Activated effector memory CD4-positive, alpha-beta T cell treated with Interleukin-2 at 50 U/mL for 16 hours (primary cell): Measurements from ENCODE around the gene RAP2C.

Experiments used
- DNase-seq: peaks from one replicate; pipeline ENCODE4 v3.0.0-alpha.2; 2020

RAP2C gene

DNA sequence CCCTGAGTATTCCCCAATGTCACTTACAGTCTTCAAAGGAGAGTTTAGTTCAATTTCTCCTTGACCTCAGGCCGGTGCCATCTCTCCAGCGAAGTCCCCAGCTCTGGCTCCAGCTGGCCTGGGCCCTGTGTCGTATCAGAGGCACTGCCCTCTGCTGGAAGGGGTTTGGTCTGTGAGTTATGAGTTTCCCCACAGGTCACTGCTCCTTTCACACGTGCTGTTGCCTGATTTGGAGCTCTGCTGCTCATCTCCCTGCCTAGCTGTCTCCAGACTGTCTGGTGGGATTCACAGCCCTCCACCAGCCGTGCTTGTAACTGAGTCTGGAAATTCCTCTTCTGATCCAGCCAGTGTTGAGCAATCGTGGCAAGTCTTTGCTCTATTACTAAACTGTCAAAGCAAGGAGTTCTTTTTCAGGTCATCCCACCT is at the start of gene RAP2C:
Gene RAP2C, minus strand, starts transcription at position 105 of the 426 bp plus-strand sequence. CDS start 2,179 bp downstream, outside the sequence.
- peak; percentile 43 for DNase-seq

DNA sequence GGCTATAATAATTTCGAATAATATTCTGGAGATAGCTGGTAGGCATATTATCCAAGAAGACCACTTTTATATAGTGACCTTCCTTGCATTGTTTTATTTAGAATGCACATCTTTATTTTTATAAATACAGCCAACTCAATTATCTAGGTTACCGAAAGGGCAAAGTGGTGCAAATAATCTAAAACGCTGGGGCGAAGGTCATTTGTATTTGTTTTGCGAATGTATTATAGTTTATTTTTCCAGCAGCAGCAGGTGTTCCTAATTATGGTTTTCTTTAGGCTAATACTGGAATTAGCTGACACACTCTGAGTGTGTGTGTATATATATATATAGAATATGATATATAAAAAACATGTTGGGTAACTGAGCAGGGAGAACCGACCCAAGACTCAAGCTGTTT is 48.1 kb upstream of the RAP2C start:
- DNase-seq: no peak

DNA sequence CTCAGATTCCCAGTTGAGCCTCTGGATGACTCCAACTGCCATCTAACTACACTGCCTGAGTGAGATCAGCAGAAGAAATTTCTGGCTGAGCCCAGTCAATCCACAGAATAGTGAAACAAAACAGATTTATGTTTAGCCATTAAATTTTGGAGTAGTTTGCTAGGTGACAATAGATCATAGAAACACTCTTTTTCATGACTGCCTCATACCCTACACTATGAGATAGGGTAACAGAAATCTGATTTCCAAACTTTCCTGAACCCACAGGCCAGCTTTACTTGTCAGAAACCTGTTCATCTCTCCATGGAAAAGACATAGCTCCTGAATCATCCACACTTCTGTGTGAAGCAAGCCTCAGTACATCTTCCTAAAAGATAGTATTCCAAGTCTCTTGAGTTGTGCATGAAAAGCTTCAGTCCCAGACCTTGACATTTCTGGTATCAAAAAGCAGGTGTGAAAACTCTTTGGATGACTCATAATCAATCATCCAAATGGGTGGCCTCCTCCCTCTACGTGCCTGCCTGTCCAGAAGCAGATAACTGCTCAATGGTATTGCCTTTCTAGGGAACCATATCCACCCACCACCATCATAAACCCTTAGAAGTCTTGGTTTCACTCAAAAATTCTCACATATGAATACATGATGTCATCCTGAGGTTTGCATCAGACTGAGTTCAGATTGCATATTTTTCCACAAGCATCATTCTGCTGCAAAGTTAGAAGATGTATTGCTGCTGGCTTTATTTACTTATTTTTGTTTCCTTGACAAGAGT is 47.5 kb upstream of the RAP2C start:
- no peak for DNase-seq

DNA sequence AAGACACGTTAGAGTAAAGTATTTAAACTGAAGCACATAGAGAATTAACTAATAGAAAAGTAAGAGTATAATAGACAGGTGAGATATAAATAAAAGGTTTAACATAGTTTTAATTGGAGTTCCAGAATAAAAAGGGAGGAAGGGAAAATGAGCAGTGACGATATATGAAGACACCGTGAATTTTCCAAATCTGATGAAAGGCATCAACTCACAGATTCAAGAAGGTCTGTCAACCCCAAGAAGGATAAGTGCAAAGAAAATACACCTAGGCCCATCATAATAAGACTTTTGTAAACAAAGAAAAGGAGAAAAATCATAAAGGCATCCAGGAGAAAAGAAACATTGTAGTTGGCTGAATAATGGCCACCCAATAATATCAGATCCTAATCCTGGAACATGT is 43.9 kb upstream of the RAP2C start:
- DNase-seq: no peak

DNA sequence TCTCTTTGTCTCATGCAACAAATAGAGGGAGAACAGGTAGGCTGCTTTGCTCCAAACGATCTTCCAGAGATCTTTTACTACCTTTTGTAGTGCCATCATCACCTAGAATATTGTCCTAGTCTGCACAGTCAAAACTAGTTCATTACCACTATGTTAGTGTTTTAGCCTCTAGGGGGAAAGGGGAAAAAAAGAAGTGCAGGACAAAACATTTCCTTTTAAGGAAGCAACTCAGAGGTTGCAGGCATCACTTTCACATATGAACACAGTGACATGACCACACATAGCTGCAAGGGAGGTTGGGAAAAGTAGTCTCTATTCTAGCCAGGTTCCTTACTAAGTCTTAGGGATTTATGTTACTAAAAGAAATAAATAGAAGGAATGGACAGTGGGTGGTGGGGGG is 39.3 kb upstream of the RAP2C start:
- DNase-seq: no peak

DNA sequence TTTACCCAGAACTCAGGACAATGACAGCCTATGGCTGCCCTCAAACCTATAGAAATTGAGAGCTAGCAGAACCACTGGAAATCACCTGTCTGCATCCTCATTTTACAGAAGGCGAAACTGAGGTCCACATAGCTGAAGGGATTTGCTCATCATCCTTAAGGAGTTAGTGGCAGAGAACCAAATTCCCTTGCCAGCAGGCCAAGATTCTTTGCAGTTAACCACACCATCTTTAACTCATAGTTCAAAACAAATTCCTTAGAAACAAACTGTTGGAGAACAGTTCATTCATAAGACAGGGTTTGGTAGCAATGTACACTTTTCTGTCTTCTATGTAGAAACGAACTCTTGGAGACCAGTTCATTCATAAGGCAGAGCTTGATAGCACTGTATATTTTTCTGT is 37.9 kb upstream of the RAP2C start:
- DNase-seq: no peak

DNA sequence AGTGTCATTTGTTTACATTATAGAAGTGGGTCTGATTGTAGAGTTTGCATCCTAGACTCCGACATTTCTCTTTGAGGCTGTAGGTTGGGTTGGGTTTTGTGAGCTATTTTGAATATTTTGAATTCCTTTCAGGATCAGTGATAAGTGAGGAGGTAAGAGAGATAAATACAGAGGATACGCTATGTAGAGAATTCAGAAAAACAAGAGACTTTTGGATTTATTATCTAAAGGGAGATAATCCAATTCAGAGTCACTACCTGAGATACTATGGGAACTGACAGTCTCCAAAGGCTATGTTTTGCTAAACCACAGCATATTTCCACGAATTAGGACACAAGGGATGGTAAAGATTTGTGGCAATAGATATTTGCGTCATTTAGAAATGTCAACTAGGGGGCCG is 16.9 kb upstream of the RAP2C start:
- DNase-seq: no peak

DNA sequence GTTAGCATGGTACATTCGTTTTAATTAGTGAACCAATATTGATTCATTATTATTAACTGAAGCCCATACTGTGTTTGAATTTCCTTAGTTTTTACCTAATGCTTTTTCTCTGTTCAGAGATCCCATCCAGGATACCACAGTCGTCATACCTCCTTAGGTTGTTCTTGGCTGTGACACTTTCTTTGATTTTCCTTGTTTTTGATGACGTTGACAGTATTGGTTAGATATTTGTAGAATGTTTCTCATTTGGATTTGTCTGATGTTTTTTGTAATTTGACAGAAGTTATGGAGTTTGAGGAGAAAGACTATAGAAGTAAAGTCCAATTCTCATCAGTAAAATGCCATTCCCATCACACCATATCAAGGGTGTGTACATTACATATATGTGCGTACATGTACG is 16.2 kb upstream of the RAP2C start:
- DNase-seq: no peak

DNA sequence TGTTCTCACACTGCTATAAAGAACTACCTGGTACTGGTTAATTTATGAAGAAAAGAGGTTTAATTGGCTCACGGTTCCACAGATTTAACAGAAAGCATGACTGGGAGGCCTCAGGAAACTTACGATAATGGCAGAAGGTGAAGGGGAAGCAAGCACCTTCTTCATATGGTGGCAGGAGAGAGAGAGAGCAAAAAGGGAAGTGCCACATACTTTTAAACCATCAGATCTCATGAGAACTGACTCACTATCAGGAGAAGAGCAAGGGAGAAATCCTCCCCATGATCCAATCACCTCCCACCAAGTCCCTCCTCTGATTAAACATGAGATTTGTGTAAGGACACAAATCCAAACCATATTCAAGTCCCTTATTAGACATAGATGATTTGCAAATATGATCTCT is 12.3 kb upstream of the RAP2C start:
- DNase-seq: no peak

DNA sequence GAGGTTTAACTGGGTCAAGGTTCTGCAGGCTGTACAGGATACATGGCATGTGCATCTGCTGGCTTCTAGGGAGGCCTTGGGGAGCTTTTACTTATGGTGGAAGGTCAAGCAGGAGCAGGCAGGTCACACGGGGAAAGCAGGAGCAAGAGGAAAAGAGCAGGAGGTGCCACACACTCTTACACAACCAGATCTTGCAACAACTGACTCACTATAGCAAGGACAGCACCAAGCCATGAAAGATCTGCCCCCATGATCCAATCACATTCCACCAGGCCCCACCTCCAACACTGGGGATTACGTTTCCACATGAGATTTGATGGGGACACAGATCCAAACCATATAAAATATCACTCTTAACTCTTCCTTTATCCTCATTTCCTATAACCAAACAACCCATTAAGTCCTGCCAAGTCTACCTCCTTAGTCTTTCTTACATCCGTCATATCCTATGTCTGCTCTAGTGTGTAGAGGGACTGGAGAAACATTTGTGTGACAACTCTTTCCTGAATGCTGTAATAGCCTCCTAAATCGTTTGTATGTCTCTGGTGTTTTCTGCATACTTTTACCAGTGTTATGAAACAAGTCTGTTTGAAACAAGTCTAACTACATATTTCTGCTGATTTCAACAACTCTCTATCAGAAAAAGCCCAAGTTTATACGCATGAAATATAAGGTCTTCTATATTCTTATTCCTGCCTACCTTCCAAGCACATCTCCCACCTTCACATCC is 8.3 kb upstream of the RAP2C start:
- no peak for DNase-seq

DNA sequence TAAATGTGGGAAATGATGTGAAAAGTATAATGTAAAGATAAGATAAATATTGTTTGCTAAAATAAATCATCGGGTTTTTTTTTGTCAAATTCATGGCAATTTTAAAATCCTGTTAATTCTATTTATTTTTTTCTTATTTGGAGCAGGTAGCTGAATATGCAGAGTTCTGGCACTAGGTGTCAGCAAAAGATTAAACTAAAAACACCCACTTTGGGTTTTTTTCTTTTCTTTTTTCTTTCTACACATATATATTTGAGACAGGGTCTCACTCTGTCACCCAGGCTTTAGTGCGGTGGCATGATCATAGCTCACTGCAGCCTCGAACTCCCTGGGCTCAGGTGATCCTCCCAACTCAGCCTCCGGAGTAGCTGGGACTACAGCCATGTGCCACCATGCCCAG is 6.9 kb upstream of the RAP2C start:
- no peak for DNase-seq

DNA sequence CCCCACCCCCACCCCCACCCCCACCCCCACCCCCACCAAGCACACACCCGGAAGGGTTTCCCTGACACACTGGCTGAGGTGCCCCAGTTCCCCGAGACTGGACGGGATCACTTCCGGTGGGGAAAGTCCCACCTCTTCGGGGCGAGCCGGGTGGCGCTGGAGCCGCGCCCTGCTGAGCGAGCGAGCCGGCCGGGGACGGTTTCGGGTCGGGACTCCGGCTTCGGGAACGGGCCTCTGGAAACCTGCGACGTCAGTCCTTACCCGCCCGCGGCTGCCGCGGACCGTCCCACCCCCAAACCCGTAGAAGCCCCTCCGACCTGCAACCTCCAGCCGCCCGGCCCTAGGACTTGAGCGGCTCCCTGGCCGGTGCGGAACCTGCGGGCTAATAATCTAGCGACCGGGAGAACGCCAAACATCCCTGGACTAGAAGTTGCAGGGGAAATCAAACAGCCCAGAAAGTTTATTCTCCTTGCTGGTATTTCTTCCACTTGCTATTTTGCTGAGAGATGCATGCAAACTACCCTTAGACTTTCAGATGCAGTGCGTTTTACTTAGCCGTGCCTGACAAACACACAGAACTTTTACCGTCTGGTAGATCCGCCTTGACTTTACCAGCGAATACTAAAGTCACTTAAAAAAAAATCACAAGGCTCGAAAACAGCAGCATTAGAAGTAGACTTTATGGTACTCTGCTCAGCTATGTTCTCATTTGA is 991 bp downstream of the RAP2C start:
- DNase-seq: peak; percentile 68

DNA sequence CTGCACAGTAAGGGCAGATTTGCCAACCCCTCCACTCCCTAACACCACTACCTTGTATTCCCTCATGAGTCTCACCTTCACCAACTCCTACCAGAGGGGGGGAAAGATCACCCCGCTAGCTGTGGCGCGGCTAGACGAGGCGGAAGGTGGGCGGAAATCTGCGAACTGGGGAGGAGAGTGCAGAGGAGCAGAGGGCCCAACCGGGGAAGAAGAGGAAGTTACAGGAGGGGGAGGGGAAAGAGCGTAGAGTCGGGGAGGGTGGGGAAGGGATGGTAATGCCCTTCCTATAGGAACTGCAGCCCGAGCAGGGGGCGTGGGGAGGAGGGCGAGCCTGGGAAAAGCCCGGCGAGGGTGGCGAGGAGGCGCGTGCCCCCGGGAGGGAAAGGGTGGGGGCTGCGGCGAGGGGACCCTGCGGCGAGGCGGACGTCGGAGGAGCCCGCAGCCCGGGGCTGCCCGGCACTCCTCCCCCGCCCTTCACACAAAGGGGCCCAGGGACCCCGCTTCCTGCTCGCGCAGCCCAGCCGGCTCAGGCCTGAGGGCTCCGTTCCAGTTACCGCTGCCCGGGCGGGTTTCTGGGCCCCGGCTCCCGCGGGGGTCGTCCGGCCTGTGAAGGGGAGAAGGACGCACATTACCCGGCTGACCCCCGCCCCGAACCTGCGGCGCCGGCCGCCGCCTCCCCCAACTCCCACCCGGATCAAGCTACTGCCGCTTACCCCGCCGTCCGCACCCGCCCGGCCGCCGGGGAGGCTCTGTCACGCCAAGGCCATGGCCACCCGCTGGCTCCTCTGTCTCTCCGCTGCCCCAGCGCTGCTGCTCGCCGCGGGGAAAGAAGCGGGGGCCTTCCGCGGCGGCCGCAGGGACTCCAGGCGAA is 1.8 kb downstream of the RAP2C start:
- DNase-seq: peak; percentile 61

DNA sequence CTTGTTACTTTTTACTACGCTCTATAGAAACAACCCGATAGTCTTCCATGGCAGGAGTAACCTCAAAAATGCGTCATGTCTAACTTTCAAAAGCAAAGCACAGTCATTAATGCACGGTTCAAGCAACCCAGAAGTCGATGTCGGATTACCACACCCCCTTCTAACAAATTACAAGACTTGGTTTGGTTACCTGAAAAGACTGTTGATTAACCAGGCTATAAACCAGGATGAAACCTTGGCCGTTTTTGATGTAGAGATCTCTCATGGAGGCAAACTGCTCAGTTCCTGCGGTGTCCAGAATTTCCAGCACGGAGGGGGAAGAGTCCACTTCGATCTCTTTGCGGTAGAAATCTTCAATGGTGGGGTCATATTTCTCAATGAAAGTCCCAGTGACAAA is 2.4 kb downstream of the RAP2C start:
- DNase-seq: no peak

DNA sequence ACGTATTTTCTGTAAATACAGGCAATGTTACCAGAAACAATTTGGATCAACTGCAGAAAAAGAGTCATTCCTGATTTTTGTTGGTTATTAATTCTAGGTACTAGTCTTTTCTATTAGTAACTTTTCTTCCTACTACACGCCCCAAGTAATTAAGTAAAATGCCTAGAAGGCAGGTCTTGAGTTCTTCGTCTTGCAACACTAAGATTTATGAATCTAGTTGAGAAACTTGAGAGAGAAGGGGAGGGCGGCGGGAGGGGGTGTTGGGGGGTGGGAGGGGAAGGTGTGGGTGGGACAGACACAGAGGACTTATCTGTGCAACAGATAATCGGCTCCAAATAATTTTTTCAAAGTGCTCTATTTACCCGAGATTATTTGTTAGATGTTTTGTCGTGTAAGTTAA is 3.0 kb downstream of the RAP2C start:
- no peak for DNase-seq

DNA sequence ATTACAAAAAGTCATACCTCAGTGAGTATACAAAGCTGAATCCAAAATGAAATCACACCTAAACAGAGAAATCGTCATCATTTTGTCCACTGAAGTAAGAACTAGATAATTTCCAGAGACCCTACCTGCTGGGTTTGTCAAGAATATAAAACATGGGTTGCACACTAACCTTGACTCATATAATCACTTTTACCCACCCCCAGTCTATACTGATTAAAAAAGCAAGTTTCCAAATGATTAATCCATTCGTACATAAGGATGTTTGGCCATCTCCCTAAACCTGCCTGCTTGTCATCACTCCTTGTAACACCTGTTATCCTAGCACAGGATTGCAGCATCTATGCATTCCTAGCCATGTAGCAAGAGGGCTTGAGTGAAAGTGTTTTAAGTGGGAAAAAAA is 4.7 kb downstream of the RAP2C start:
- no peak for DNase-seq

DNA sequence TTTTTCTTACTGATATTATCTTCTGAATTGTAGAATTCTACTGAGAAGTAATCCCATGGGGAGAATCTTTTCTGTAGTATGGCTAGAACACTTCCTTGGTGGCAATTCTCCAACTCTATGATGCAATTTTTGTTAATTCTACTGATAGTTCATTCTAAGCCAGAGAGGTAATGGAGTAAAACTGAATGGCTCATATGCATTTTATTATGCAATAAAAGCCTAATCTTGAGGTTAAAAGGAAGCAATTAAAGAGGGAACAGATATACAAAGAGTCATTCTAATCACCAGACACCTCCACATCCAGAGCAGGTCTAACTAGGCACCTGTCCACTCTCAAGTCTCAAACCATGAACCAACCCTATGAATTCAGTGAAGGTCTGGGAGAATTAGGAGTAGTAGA is 9.7 kb downstream of the RAP2C start:
- DNase-seq: no peak

DNA sequence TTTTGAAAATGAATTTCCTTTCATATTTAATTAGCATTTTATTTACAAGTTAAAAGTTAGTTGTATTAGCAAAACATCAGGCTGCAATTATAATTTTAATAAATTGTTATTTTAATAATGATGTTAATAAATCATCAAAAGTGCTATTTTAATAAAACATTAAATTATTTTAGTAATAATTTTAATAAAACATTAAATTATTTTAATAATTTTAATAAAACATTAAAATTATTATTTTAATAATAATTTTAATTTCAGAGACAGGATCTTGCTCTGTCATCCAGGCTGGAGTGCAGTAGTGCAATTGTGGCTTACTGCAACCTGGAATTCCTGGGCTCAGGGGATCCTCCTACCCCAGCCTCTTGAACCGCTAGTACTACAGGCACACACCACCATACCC is 10.8 kb downstream of the RAP2C start:
- no peak for DNase-seq

DNA sequence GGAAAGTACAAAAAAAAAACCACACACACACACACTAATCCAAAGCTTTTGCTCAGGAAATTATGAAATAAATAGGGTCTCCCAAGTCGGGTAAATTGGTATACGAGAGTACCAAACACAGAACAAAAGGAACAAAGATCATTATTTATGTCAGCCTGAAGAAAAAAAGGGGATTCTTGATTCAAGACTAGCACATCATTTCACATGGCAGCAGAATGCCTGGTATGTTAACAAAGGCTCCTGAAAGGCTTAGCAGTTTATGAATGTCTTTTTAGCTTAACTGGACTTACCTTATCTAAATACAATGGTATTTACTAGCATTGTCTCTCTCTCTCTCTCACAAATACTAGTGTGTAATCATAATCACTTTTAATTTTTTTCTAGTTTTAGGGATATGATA is 11.3 kb downstream of the RAP2C start:
- no peak for DNase-seq

DNA sequence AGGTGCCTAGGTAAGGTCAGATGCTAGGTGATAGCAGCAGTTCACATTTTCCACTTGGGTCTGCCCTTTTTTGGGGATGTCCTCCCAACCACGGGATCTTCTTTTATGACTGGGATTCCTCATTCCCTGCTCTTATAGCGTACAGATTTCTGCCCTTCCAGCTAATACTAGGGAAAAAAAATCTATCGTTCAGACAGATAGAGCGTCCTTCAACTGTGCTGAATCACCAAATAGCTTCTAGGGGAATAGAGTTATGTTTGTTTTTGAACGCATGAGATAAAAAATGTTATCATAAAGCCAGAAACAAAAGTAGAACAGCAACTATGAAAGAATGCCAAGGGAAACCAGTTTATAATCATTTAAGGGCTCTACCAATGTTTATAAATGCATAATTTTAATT is 13.0 kb downstream of the RAP2C start:
- DNase-seq: no peak

DNA sequence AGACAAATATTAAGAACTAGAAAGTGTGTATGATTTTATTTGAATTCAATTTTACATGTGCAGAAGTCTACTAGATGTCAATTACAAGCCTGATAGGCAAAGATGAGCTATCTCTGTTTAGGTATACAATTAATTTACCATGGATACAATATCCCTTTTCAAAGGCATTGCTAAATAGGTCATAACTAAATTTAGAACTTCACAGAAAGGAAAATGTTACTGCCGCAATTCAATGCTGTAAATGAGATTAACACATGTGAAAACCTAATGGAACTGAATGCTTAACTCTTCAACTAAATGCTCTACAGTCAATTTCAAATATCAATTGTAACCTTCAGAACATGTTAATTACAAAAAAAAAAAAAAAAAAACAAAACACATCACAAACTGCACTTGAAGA is 14.6 kb downstream of the RAP2C start:
- DNase-seq: no peak

DNA sequence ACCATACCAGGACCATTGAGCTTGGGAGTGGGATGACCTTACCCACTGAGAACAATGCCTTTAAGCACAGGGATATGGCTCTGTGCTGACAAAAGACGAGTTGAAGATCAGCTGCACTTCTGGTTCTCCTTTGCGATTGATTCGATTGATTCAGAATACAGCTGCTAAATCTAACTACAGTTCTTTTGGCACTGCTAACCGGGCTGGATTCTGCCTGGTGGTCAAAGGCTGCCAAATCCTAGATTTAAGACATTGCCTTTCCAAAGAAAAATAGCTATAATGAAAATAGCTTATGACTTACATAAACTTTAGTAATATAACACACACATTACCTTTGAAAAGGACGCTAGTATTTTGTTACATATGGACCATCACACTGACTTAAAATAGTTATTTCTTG is 18.3 kb downstream of the RAP2C start:
- no peak for DNase-seq

DNA sequence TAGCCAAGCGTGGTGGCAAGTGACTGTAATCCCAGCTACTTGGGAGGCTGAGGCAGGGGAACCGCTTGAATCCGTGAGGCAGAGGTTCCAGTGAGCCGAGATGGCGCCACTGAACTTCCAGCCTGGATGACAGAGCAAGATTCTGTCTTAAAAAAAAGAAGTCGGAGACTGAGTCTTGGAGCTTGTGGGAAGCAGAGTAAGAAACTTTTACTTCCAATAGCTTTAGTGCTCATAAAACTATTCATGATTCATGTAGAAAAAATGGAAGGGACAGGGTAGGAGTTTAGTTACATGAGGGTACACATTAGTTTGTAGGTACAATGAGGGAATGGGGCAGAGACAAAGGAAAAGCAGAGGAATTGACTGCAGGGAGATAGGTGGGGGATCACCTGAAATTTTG is 19.3 kb downstream of the RAP2C start:
- DNase-seq: no peak
